Measurements from ENCODE around the gene ABR.
A peak's percentile ranks its signal among the peaks of the same experiment; 100 is the strongest.

Gene ABR

GRCh38 chr17:1120596-1121441 is 59.0 kb downstream of the ABR start:
- no peak for DNase-seq (ENCODE audit: insufficient read length, low spot score)
- TF ChIP-seq POLR2A (IDR thresholded peaks at IDR 0.05; ENCODE audit: low read depth, low read length) = no peak
- FAIRE-seq = no peak

- DNase-seq (ENCODE audit: insufficient read length, low spot score) = no peak
- no peak for TF ChIP-seq POLR2A (IDR thresholded peaks at IDR 0.05; ENCODE audit: low read depth, low read length)
- FAIRE-seq = no peak
Measured at GRCh38 chr17:1119924-1120323, 59.9 kb downstream of the ABR start.

DNA sequence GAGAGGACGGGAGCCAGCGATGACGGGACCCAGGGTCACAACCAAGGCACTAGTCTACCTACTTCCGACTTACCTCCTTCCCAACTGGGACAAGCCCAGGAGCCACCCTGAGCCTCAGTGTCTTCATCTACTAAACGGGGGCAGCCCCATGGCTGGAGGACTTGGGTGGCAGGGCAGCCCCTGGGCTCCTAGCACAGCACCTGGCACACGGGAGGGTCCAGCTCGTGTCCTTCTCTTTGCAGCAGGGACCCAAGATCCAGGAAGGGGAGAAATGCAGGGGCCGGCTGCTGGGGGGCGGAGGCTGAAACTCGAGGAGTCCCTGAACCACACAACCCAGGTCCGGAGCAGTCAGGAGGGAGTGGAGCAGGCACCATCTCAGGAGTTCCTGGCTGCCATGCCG is 63.2 kb downstream of the ABR start:
- TF ChIP-seq POLR2A (IDR thresholded peaks at IDR 0.05; ENCODE audit: low read depth, low read length) = no peak
- DNase-seq (ENCODE audit: insufficient read length, low spot score) (no peak), FAIRE-seq (no peak)

DNA sequence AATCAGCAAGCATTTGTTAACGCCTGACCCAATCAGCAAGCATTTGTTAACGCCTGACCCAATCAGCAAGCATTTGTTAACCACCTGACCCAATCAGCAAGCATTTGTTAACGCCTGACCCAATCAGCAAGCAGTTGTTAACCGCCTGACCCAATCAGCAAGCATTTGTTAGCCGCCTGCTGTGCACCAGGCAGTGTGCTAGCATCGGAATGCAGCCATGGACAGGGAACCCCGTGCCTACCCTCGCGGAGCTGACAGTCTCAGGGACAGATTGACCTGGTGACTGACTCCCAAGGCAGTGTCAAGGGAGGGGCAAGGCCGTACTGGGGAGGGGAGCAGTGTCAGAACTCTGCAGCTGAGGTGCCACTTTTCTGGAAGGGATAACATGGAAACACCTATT is 66.9 kb downstream of the ABR start:
- DNase-seq (ENCODE audit: insufficient read length, low spot score) (no peak), FAIRE-seq (no peak)
- TF ChIP-seq POLR2A (IDR thresholded peaks at IDR 0.05; ENCODE audit: low read depth, low read length) = no peak

DNA sequence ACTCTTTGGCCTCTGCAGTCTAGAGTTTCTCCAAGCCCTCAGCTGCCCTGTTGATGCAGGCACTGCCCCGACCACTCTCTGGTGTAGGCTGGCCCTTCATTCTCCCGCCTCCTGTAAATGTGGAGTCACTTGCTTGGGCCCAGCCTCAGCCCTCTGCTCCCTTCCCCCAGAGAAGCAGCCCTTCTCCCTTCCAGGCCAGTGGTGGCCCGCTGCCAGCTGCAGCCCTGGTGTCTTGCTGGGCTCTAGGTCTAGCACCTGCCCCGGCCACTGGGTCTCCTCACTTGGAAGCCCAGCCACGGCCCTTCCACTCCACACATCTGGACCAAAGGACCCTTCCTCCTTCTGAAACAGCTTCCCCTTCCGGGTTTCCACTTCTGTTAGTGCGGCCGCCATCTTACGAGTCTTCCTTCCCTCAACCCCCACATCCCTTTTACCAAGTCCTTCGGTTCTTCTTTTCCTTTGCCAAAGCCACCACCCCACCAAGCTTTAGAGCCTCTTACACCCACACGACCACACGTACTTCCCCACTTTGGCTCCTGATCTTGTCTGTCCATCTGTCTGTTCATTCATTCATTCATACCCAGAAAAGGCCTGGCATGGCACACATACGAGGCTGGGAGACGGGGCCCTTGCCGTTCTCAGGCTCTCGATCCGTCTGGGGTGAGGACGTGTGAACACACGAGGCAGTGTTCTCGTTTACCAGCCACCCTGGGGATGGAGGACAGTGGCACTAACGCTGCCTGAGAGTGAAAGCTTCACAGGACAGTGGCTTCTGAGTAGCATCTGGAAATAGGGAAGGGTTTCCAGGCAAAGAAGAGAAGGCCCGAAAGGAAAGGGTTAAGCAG is 68.0 kb downstream of the ABR start:
- 0 out of 2 replicates have a peak, but pooled peaks have one; percentile 3 for TF ChIP-seq POLR2A (IDR thresholded peaks at IDR 0.05; ENCODE audit: low read depth, low read length)
- FAIRE-seq = no peak
- DNase-seq (ENCODE audit: insufficient read length, low spot score) = peak; percentile 62

DNA sequence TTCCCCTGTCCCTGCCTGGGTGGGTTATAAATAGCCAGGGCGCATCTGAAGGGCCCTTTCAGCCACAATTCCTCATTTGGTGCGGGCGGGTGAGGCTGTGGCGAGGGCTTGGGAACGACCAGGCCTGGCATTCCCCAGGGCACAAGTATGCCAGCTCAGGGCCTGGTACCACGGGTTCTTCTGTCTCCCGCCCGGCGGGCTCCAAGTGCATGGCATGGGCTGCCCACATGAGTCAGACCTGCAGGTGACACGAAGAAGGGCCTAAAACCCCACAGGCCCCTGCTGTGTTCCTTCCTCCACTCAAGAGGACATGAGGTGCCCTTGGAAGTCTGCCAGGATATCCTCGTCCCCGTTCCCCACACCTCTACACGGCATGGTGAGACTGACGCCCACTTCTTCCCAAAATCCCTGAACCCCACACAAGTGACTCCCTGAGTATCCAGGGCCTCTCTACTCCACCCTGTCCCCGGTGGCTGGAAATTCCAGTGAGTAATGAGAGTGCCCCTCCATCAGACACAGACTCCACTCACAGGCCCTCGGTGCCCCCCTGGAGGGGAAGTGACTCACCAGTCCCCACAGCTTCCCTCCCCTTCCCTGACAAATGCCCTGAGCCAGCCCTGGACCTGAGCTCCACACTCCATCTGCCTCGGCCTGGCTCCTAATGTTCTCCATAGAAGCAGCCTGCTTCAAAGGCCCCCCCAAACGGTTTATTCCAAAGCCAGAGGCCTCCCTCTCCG is 68.8 kb downstream of the ABR start:
- no peak; the same call in 1 of the 2 replicates for TF ChIP-seq POLR2A (IDR thresholded peaks at IDR 0.05; ENCODE audit: low read depth, low read length)
- peak; percentile 38 for FAIRE-seq
- DNase-seq (ENCODE audit: insufficient read length, low spot score) = peak; percentile 88

DNA sequence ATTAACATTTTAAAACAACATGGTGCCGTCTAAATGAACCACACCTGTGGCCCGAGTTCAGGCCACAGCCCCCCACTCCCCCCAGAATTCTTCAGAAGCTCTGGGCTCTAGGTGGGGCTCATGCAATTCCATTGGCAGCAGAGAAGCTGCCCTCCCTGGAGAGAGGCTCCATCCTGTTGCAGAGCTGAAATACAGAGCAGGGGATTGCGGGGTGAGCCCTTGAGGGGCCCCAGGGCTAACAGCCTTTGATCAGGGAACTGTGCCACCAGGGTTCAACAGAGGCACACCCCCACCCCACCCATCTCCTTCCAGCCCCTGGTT is 69.3 kb downstream of the ABR start:
- FAIRE-seq (no peak), DNase-seq (ENCODE audit: insufficient read length, low spot score) (no peak)
- TF ChIP-seq POLR2A (IDR thresholded peaks at IDR 0.05; ENCODE audit: low read depth, low read length) = no peak

GRCh38 chr17:1109606-1110540 is 69.9 kb downstream of the ABR start:
- no peak for FAIRE-seq
- DNase-seq (ENCODE audit: insufficient read length, low spot score) = no peak
- TF ChIP-seq POLR2A (IDR thresholded peaks at IDR 0.05; ENCODE audit: low read depth, low read length) = 0 out of 2 replicates have a peak, but pooled peaks have one; percentile 7

GRCh38 chr17:1108765-1109605 is 70.8 kb downstream of the ABR start:
- no peak for DNase-seq (ENCODE audit: insufficient read length, low spot score)
- no peak for FAIRE-seq
- TF ChIP-seq POLR2A (IDR thresholded peaks at IDR 0.05; ENCODE audit: low read depth, low read length) = peak; percentile 49

DNA sequence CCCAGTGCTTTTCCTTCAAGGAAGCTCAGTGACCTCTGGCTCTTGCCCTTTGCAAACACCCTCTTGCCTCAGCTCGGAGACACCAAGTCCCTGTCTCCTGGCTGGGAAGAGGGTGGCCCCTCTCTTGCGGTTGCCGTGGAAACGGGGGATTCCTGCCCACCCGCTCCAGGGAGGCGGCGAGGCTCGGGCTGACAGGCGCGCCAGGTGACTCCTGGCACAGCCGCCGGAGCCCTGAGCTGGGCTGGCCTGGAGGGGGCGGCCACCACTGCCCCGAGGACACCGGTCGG is 71.4 kb downstream of the ABR start:
- TF ChIP-seq POLR2A (IDR thresholded peaks at IDR 0.05; ENCODE audit: low read depth, low read length) = no peak
- DNase-seq (ENCODE audit: insufficient read length, low spot score) (no peak), FAIRE-seq (no peak)

- peak; percentile 35 for TF ChIP-seq POLR2A (IDR thresholded peaks at IDR 0.05; ENCODE audit: low read depth, low read length)
- no peak for DNase-seq (ENCODE audit: insufficient read length, low spot score)
- FAIRE-seq = no peak
Measured at GRCh38 chr17:1107777-1108477, 71.9 kb downstream of the ABR start.

All from H54 (cell line).